Epithelial cell of proximal tubule (primary cell): ENCODE results near the gene YEATS2. TPM values are rescaled to one million over a fixed set of nuclear protein-coding genes. Genes with fewer than 3 reads are reported as not detected.

Source experiments
- DNase-seq: peaks from one replicate; pipeline ENCODE4 v3.0.0-alpha.2; 2011; ENCODE audit warnings: low read depth
- H3K4me3 ChIP-seq: 2 replicates; pipeline ENCODE4 v1.5.1; 2011; ENCODE audit warnings: low read depth, mild to moderate bottlenecking, low read length
- CTCF ChIP-seq: conservative IDR thresholded peaks from 2 replicates; pipeline ENCODE4 v1.5.1; 2012; ENCODE audit warnings: low read depth, mild to moderate bottlenecking, low read length
- total RNA-seq: library from RNA; depleted of rRNA; stranded (reverse); fragments of >200 nt; gene quantifications from 2 replicates; pipeline ENCODE4 v1.2.3, GENCODE V29; 2015

YEATS2 gene
- total RNA-seq, 1 donor from 2014 or later: 33.7 TPM

GRCh38 chr3:183764847-183765731, 67.5 kb downstream of the YEATS2 start:
- DNase-seq: no peak
- no peak for TF ChIP-seq CTCF
- H3K4me3 ChIP-seq: no peak overlapping the region

- TF ChIP-seq CTCF: no peak
- H3K4me3 ChIP-seq: no peak overlapping the region
- no peak for DNase-seq
These were observed 68.5 kb downstream of the YEATS2 start for GRCh38 chr3:183766107-183766506.

- H3K4me3 ChIP-seq: no peak overlapping the region
- DNase-seq: peak; percentile 19
- TF ChIP-seq CTCF: peak; percentile 91
These were observed 69.4 kb downstream of the YEATS2 start for GRCh38 chr3:183766745-183767606.

GRCh38 chr3:183768114-183768513, 70.5 kb downstream of the YEATS2 start:
- no peak overlapping the region for H3K4me3 ChIP-seq
- TF ChIP-seq CTCF: no peak
- DNase-seq: no peak

GRCh38 chr3:183769453-183769852, 71.9 kb downstream of the YEATS2 start:
- H3K4me3 ChIP-seq: no peak overlapping the region
- TF ChIP-seq CTCF: no peak
- DNase-seq: no peak

- TF ChIP-seq CTCF: no peak
- H3K4me3 ChIP-seq: no peak overlapping the region
- DNase-seq: no peak
These were observed 77.0 kb downstream of the YEATS2 start for GRCh38 chr3:183774631-183775030.
